ENCODE data around the gene CAPN9.

The CAPN9 gene

DNA sequence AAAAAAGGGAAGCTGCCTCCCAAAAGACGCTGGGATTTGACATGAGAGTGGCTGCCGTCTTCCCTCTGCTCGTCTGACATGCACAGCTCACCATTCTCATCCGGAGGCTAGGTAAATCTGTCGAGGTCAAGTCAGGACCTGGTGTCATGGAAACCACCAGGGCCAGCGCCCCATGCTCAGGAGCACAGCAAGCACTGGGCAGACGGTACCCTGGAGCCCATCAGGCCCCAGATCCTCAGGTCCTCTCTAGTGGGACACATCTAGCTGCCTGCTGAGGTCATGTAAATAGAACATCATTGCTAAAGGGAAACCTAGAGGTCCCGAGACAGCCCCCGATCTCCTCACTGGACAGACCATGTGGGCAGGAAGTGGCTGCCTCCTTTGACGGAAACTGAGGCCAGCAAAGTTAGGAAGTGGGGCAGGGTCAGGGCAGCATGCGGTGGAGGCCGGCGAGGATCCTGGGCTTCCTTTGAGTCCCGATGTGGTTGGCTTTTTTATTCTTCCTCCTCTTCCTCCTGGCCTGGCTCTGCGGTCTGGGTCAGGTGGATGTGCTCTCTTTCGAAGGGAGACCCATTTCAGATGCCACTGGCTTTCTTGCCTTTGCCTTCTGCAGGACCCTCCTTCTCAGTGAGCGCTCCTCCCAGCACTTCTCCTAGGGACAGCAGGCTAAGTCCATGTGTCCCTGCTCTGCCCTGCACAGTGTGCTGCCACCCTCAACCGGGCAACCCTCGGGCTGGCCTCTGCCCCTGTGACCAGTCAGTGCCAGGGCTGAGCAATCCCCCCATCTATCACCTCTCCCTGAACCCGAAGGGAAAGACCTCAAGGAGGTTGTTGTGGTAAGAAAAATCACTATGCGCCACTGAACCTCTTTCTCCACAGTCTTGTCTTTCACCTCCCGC lies 39.2 kb upstream of the CAPN9 start:
- TF ChIP-seq, protein P1, sequence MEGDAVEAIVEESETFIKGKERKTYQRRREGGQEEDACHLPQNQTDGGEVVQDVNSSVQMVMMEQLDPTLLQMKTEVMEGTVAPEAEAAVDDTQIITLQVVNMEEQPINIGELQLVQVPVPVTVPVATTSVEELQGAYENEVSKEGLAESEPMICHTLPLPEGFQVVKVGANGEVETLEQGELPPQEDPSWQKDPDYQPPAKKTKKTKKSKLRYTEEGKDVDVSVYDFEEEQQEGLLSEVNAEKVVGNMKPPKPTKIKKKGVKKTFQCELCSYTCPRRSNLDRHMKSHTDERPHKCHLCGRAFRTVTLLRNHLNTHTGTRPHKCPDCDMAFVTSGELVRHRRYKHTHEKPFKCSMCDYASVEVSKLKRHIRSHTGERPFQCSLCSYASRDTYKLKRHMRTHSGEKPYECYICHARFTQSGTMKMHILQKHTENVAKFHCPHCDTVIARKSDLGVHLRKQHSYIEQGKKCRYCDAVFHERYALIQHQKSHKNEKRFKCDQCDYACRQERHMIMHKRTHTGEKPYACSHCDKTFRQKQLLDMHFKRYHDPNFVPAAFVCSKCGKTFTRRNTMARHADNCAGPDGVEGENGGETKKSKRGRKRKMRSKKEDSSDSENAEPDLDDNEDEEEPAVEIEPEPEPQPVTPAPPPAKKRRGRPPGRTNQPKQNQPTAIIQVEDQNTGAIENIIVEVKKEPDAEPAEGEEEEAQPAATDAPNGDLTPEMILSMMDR (IDR thresholded peaks at IDR 0.05; ENCODE audit: insufficient read depth, low read depth, low read length, missing control alignments), result no peak

DNA sequence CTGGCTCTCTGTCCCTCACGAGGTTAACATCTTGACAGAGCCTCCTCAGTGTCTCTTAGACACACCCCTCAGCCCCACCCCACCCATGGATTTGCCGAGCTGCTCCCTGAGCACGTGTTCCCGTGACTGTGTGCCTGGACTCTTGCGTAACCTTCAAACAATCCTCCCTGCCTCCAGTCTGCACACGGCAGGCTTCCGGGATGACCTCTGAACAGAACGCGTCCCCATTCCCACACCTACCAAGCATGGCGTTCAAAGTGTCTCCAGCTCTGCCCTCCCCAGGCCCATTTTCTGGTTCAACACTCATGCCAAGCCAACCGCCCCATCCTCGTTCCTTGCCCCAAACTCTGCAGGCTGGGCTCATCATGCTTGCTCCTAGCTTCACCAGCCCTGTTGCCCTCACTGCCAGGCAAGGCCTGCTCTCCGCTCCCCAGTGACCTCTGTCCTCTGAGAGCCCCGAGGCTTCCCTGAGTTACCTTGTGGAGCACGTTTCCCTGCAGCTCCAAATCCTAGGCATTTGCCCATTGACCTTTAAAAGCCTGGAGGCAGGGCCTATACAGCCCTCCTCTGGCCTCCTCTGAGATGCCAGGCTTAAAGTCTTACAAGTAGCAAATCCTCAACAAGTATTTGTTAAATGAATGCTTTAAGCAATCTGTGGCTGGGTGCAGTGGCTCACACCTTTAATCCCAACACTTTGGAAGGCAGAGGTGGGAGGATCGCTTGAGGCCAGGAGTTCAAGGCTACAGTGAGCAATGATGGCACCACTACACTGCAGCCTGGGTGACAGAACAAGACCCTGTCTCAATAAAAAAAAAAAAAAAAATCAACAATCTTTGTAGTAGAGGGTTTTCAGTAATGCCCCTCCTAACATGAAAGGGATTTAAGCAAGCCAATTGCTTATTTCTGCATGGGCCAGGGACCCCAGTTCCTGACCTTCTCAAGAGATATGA lies 38.3 kb upstream of the CAPN9 start:
- no peak overlapping the region for H3K4me3 ChIP-seq (ENCODE audit: low read depth, low read length)
- TF ChIP-seq, protein P1 (IDR thresholded peaks at IDR 0.05; ENCODE audit: insufficient read depth, low read depth, low read length, missing control alignments), result no peak
- no peak for DNase-seq (ENCODE audit: low read depth)

More for the DNA sequence above, 39.2 kb upstream of the CAPN9 start:
- H3K4me3 ChIP-seq (ENCODE audit: low read depth, low read length), result no peak overlapping the region
- no peak for DNase-seq (ENCODE audit: low read depth)

DNA sequence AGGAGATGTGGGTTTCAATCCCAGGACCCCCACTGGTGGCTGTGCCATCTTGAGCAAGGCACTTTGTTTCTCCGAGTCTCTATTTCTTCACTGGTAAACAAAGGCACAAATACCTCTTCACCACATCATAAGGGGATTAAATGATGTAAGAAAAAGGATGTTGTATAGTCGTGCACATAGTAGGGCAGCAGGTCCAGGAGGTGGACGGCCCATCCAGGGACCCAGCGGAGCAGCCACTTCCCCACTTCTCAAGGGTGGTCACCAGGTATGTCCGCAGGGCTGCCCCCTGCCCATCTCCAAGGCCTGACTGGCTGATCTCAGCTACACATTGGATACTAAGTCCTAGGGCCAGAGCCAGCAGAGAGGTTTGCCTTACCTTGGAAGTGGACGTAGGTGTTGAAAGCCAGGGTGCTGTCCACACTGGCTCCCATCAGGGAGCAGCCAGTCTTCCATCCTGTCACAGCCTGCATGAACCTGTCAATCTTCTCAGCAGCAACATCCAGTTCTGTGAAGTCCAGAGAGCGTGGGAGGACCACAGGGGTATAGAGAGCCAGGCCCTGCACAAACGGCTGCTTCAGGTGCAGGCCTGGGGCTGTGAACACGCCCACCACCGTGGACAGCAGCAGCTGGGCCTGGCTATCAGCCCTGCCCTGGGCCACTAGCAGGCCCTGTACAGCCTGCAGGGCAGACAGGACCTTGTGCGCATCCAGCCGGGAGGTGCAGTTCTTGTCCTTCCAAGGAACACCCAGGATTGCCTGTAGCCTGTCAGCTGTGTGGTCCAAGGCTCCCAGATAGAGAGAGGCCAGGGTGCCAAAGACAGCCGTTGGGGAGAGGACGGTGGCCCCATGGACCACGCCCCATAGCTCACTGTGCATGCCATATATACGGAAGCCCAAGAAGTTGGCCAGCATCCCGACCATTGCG lies 37.3 kb upstream of the CAPN9 start:
- DNase-seq (ENCODE audit: low read depth), result no peak
- no peak overlapping the region for H3K4me3 ChIP-seq (ENCODE audit: low read depth, low read length)
- TF ChIP-seq, protein P1 (IDR thresholded peaks at IDR 0.05; ENCODE audit: insufficient read depth, low read depth, low read length, missing control alignments), result no peak

DNA sequence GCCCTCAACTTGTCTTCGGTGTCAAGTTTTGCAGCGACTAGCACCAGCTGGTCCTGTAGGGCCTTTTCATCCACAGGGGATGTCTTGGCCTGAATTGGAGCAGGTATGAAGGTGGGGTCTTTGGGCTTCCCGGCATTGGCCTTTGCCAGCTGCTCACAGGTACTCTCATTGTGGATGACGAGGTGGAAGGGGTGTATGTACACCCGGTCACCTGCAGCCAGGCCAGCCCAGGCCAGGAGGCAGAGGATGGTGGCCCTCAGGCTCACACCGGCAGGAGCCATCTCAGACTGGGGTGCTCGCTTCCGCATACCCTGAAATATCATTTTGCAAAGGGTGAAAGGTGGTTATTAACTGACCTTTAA lies 36.7 kb upstream of the CAPN9 start:
- DNase-seq (ENCODE audit: low read depth), result no peak
- TF ChIP-seq, protein P1 (IDR thresholded peaks at IDR 0.05; ENCODE audit: insufficient read depth, low read depth, low read length, missing control alignments), result no peak
- H3K4me3 ChIP-seq (ENCODE audit: low read depth, low read length), result no peak overlapping the region

DNA sequence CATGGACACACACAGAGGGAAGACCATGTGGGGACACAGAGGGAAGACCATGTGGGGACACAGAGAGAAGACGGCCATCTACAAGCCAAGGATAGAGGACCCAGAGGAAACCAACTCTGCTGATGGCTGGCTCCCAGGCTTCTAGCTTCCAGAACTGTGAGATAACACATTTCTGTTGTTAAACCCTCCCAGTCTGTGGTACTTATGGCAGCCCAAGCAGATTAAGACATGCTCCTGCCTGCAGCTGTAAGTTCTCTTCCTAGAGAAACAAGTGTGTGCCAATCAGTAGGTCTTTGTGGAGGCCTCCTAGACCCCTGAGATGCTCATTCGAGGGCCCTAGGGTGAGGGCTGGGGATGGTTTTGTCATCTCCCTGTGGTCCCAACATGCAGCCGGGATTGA lies 35.9 kb upstream of the CAPN9 start:
- no peak for DNase-seq (ENCODE audit: low read depth)
- TF ChIP-seq, protein P1 (IDR thresholded peaks at IDR 0.05; ENCODE audit: insufficient read depth, low read depth, low read length, missing control alignments), result no peak
- no peak overlapping the region for H3K4me3 ChIP-seq (ENCODE audit: low read depth, low read length)

DNA sequence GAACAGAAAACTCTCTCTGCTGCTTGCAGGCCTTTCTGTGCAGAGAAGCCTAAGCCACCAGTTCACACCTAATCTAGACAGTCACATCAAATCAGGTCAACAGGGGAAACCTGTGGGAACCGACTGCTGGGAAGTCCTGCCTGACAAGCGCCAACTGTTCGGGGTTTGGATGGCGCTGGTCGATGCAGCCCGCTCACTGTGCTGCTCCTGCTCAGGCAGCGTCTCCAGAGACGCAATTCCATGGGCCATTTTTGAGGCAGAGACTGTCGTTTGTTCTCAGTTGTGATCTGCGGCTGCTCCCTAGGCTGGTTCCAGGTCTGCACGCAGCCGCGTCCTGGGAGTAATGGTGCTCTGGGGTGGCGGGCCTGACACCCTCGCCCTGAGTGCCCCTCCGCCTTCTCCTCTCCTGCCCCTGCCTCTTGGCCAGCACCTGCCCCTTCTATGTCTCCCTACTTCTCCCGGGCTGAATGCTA lies 34.7 kb upstream of the CAPN9 start:
- H3K4me3 ChIP-seq (ENCODE audit: low read depth, low read length), result no peak overlapping the region
- DNase-seq (ENCODE audit: low read depth), result no peak
- TF ChIP-seq, protein P1 (IDR thresholded peaks at IDR 0.05; ENCODE audit: insufficient read depth, low read depth, low read length, missing control alignments), result no peak

Measured in GM12865 (cell line).